NCI-H2107 treated with DMSO at 0.1 percent for 48 hours (cell line): ENCODE results near the gene PLCD1.
"Not testable (repeated sequence)": the region's sequence is repeated elsewhere in the genome, so short reads cannot be mapped to it uniquely, and the experiment has no call there.

ENCODE experiments used
- DNase-seq: peaks from one replicate; lab custom pipeline; 2025; ENCODE audit not compliant: unreplicated experiment; lab: John Stamatoyannopoulos, UW

Gene PLCD1

GRCh38 chr3:38029400-38030125, at the start of gene PLCD1:
Gene PLCD1 (minus strand): TSS chr3:38029642. CDS start chr3:38029539, 103 bp downstream.
- no peak for DNase-seq

DNA sequence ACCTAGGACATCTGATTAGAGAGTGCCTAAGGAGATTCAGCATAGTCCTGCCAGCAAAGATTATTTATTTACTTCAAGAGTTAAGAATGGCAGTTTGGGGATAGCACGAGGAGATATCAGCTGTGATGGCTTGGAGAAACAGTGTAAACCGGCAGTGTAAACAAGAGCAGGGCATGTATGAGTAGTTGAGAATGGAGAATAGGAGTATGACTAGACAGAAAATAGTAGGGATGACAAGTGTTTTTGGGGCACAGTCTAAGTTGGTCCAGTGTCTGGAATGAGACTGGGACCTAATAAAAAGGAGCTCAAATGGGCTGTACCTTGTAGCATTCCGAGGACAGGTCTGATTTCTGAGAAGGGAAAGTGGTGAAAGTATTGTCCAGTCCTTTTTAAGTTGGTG, 47.6 kb upstream of the PLCD1 start:
- not testable (repeated sequence) for DNase-seq

DNA sequence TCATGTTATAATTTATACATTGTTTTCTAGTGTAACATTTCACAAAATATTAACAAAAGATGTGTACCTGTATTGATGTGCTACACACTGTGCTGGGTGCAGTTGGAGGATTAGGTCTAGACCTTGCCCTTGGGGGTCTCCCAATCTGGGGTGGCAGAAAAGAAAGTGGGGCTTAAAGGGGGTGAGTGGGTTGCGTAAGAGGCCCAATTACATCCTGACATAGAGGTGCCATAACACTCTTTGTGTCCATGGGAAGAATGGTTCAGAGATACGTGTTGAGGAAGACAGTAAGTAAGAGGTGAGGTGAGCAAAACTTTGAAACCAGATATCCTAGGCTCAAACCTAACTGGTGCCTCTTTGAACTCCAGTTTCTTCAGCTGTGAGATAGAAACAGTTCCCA, 40.6 kb upstream of the PLCD1 start:
- no peak for DNase-seq

DNA sequence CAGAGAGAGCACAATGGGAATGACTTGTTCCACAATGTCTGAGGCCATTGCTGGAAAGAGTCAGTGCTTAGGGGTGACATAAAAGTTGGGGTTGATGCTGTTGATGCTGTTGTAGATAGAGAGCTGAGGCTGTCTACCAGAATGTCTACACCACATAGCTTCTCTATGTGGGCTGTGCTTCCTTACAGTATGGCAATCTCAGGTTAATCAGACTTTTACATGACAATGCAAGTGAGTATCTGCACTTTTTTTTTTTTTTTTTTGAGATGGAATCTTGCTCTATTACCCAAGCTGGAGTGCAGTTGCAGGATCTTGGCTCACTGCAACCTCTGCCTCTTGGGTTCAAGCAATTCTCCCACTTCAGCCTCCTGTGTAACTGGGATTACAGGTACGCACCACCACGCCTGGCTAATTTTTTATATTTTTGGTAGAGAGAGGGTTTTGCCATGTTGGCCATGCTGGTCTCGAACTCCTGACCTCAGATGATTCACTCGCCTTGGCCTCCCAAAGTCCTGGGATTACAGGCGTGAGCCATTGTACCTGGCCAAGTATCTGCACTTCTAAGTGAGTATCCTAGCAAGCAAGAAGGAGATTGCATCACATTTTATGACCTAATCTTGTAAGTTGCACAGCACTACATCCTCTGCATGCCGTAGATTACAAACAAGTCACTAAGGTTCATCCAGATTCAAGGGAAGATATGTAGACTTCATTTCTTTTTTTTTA, 38.2 kb upstream of the PLCD1 start:
- DNase-seq, result no peak

DNA sequence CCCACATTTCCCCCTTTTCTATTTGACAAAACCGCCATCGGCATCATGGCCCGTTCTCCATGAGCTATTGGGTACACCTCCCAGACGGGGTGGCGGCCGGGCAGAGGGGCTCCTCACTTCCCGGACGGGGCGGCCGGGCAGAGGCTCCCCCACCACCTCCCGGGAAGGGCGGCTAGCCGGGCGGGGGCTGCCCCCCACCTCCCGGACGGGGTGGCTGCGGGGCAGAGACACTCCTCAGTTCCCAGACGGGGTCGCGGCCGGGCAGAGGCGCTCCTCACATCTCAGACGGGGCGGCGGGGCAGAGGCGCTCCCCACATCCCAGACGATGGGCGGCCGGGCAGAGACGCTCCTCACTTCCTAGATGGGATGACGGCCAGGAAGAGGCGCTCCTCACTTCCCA, 35.0 kb upstream of the PLCD1 start:
- DNase-seq, result not testable (repeated sequence)

GRCh38 chr3:38062809-38063208, 33.4 kb upstream of the PLCD1 start:
- DNase-seq, result no peak

- no peak for DNase-seq
These were observed 30.1 kb upstream of the PLCD1 start for GRCh38 chr3:38059591-38059990.

DNA sequence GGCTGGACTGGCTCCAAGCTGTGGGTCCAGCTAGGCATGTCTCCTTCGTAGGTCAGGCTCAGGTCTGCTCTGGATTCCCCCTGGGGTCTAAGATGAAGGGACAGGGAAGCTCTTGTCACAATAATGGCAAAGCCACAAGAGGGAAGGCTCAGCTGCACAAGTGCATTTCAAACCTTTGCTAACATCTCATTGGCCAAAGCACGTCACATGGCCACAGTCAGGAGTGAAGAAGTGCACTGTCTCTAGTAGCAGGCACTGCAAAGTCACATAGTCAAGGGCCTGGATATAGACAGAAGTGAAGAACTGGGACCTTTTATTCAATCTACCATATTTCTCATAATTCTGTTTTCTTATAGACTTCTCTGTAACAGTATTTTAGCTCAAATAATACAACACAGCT, 29.7 kb upstream of the PLCD1 start:
- DNase-seq, result no peak

- DNase-seq, result no peak
These were observed 25.1 kb upstream of the PLCD1 start for GRCh38 chr3:38054499-38055001.

- not testable (repeated sequence) for DNase-seq
These were observed 24.5 kb upstream of the PLCD1 start for GRCh38 chr3:38053813-38054498.

DNA sequence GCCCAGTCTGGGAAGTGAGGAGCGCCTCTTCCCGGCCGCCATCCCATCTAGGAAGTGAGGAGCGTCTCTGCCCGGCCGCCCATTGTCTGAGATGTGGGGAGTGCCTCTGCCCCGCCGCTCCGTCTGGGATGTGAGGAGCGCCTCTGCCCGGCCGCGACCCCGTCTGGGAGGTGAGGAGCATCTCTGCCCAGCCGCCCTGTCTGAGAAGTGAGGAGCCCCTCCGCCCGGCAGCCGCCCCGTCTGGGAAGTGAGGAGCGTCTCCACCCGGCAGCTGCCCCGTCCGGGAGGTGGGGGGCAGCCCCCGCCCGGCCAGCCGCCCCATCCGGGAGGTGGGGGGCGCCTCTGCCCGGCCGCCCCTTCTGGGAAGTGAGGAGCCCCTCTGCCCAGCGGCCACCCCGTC, 23.8 kb upstream of the PLCD1 start:
- not testable (repeated sequence) for DNase-seq

DNA sequence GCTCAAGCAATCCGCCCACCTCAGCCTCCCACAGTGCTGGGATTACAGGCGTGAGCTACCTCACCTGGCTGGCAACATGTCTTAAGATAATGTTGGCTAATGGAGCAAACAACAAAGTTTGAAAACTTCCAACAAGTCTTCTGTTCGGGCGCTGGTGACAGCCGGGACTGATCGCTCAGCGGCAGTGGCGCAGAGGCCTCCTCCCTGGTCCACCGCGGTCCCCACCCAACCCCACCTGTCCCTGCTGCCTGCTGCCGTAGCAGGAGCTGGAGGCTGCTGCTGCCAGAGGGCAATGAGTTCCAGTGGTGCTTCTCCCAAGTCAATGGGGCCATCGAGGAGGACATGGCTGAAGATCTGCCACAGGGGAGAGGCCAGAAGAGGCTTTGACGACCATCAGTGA, 21.7 kb upstream of the PLCD1 start:
- no peak for DNase-seq

DNA sequence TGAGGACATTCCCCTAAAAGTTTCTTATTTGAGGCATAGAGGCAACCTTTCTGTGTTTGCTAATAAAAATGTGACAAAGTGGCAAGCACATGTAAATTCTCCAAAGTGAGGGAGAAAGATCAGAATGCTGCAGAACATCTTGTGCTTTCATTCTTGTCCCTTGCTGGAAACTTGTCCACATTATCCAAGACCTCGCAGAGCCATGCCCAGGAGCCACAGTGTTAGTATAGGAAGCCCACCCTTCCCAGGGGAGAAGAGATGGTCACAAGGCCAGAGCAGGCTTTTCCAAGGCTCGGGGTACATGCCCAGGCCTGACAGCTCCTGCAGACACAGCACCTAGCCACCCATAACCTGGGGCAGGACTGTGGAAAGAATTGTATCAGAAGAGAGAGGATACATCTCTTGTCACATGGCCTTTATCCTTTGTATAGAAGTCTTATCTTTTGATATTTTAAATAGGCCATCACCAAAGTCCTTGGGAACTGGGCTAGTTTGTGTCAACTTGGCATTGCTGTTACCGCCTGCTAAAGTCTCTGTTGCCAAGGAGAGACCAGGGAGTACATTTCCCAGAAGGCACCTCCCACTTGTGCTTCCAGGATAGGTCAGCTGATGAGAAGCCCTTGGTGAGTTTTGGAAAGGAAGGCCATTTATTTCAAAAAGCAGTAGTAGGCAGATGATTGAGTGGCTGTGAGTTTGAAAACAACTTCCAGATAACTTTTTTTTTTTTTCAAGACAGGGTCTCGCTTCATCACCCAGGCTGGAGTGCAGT, 20.1 kb upstream of the PLCD1 start:
- DNase-seq, result no peak

DNA sequence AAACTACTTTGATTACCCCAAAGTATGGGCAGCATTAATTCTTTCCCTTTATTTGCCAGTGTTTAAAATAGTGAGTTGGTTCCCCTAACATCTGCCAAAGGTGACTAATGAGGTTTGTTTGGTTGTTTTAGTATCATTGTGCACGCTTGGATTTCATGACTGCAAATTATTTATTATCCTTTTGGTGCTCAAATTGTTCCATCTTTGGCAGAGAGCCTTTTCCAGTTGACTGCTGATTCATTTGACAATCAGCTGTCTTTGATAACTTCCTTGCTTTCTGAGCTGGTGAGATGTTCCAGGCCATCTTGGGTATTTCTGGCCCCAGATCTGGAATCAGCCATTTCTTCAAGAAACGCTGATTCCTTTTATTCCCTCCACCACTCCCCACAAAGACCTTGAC, 18.5 kb upstream of the PLCD1 start:
- DNase-seq, result no peak

- DNase-seq, result no peak
These were observed 17.4 kb upstream of the PLCD1 start for GRCh38 chr3:38046821-38047220.

DNA sequence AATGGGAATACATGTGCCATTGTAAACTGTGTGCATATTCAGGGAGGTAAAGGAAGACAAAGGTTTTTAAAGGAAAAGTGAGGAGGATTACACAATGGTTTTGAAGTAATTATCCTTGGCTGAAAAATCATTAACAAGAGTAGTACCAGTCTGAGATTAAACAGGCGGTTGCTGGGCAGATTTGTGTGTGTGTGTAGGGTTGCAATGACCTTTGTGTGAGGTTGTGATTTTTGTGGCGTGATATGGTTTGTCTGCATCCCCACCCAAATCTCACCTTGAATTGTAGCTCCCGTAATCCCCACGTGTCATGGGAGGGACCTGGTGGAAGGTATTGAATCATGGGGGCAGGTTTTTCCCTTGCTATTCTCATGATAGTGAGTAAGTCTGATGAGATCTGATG, 16.6 kb upstream of the PLCD1 start:
- no peak for DNase-seq

DNA sequence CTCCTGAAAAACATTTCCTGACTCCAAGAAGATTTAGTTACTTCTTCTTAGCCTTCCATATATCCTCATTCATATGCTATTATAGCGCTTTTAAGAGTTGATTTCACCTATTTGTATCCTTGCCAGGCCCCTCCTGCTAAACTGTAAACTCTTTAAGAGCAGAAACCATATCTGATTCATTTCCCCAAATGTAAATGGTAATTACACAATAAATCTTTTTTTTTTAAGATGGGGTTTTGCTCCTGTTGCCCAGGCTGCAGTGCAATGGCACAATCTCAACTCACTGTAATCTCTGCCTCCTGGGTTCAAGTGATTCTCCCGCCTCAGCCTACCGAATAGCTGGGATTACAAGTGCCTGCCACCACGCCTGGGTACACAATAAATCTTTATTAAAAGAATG, 14.0 kb upstream of the PLCD1 start:
- no peak for DNase-seq

GRCh38 chr3:38040401-38040800, 11.0 kb upstream of the PLCD1 start:
- DNase-seq, result no peak

GRCh38 chr3:38039899-38040261, 10.4 kb upstream of the PLCD1 start:
- DNase-seq, result no peak

DNA sequence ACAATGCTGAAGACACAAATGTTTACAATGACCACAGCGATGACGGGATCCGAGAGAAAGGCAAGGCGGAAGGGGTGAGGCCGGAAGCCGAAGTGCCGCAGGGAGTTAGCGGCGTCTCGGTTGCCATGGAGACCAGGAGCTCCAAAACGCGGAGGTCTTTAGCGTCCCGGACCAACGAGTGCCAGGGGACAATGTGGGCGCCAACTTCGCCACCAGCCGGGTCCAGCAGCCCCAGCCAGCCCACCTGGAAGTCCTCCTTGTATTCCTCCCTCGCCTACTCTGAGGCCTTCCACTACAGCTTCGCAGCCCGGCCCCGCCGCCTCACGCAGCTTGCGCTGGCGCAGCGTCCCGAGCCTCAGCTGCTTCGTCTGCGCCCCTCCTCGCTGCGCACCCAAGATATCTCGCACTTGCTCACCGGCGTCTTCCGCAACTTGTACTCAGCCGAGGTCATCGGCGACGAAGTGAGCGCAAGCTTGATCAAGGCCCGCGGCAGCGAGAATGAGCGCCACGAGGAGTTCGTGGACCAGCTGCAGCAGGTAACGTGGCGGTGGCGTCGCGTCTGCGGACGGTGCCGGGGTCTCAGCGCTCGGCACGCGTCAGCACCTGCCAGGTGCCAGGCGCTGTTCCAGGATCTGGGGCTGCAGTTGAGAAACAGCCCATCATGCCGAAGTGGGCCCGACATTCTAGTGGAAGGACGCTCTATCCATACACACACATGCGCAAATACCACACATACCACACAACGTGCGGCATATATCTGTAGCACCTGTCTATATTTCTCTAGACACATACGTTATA, 9.9 kb upstream of the PLCD1 start, which contains the start of gene DLEC1:
DLEC1 (plus strand) TSS at position 108 of the 798 bp plus-strand sequence; CDS start at position 126, 18 bp downstream.
- DNase-seq, result no peak
